Brain microvascular endothelial cell (primary cell): ENCODE measurements around the gene PPP1R37.

Experiments used
- DNase-seq: peaks from one replicate; pipeline ENCODE4 v3.0.0-alpha.2; 2020
- H3K27ac ChIP-seq: fragments of 250-450 bp; sonication (Bioruptor Pico); 2 replicates; pipeline ENCODE4 v1.5.1; 2020; ENCODE audit warnings: mild to moderate bottlenecking, moderate library complexity
- H3K27me3 ChIP-seq: fragments of 250-450 bp; sonication (Bioruptor Pico); replicated peaks from 2 replicates; pipeline ENCODE4 v1.5.1; 2020; ENCODE audit warnings: mild to moderate bottlenecking
- H3K36me3 ChIP-seq: fragments of 250-450 bp; sonication (Bioruptor Pico); replicated peaks from 2 replicates; pipeline ENCODE4 v1.5.1; 2020; ENCODE audit warnings: mild to moderate bottlenecking
- H3K4me3 ChIP-seq: 2 replicates; pipeline ENCODE4 v1.5.1; 2011; ENCODE audit warnings: low read depth, mild to moderate bottlenecking, control low read depth, low read length, moderate library complexity
- in situ Hi-C: cut with HindIII; loops from 2 replicates; pipeline ENCODE4 v1.10.0; 2017; ENCODE audit warnings: low sequenced_read_pairs, low pct_ligation_motif_present
- TF ChIP-seq, protein P1 (sequence below): IDR thresholded peaks from 2 replicates; pipeline ENCODE4 v1.5.1; 2011; ENCODE audit warnings: low read depth, mild to moderate bottlenecking, moderate library complexity, low read length, control low read depth, inconsistent platforms; ENCODE audit errors: missing control alignments

The PPP1R37 gene, protein sequence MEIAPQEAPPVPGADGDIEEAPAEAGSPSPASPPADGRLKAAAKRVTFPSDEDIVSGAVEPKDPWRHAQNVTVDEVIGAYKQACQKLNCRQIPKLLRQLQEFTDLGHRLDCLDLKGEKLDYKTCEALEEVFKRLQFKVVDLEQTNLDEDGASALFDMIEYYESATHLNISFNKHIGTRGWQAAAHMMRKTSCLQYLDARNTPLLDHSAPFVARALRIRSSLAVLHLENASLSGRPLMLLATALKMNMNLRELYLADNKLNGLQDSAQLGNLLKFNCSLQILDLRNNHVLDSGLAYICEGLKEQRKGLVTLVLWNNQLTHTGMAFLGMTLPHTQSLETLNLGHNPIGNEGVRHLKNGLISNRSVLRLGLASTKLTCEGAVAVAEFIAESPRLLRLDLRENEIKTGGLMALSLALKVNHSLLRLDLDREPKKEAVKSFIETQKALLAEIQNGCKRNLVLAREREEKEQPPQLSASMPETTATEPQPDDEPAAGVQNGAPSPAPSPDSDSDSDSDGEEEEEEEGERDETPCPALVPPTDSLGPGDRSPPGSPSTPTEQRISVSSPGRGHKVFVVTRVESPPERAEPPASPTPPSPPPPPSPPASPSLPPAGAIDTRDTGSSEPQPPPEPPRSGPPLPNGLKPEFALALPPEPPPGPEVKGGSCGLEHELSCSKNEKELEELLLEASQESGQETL

DNA sequence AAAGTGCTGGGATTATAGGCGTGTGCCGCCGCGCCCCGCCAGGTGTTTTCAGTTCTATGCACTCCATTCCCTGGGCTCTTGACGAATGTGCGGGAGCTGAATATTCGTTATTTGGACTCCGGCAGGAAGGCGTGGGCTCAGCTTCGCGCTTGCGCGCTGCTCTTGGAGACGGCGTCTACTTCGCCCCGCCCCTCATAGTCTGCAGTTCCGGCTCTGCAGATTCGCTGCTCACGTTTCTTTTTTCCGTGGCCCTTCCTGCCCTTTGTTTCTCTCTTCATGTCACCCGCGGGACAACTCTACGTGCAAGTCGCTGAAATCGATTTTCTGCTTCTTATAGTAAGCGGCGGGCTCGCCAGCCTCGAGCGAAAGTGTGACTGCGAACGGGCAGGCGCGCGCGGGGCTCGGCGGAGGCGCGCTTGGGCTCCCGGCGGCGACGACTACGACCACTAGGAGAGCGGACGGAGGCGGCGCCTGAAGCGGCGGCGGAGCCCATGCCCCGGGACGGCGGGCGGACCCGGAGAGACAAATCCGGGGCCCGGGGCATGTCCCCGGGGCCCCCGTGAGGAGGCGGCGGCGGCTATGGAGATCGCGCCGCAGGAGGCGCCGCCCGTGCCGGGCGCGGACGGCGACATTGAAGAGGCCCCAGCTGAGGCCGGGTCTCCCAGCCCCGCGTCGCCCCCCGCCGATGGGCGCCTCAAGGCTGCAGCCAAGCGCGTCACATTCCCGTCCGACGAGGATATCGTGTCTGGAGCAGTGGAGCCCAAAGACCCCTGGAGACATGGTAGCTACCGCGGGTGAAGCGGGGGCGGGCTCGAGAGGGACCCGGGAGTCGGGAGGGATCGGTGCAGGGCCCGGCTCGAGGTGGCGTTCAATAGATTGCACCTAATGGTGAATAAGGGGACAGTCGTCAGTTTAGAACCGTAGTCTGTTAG lies at the start of gene PPP1R37:
TSS of gene PPP1R37 (plus strand) at position 433 of the 932 bp plus-strand sequence. CDS start at position 580, 147 bp downstream.
- no peaks in the 10 kb centered on the region for H3K27me3 ChIP-seq
- DNase-seq: peak; percentile 92
- in situ Hi-C loops: no loop called here
- peak within 1 kb of the TSS; percentile 98 for H3K27ac ChIP-seq
- peak within 1 kb of the TSS; percentile 93 for H3K4me3 ChIP-seq
- peaks cover 11% of the 10 kb centered on the region for H3K36me3 ChIP-seq
- TF ChIP-seq, protein P1, sequence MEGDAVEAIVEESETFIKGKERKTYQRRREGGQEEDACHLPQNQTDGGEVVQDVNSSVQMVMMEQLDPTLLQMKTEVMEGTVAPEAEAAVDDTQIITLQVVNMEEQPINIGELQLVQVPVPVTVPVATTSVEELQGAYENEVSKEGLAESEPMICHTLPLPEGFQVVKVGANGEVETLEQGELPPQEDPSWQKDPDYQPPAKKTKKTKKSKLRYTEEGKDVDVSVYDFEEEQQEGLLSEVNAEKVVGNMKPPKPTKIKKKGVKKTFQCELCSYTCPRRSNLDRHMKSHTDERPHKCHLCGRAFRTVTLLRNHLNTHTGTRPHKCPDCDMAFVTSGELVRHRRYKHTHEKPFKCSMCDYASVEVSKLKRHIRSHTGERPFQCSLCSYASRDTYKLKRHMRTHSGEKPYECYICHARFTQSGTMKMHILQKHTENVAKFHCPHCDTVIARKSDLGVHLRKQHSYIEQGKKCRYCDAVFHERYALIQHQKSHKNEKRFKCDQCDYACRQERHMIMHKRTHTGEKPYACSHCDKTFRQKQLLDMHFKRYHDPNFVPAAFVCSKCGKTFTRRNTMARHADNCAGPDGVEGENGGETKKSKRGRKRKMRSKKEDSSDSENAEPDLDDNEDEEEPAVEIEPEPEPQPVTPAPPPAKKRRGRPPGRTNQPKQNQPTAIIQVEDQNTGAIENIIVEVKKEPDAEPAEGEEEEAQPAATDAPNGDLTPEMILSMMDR: peak; percentile 18

DNA sequence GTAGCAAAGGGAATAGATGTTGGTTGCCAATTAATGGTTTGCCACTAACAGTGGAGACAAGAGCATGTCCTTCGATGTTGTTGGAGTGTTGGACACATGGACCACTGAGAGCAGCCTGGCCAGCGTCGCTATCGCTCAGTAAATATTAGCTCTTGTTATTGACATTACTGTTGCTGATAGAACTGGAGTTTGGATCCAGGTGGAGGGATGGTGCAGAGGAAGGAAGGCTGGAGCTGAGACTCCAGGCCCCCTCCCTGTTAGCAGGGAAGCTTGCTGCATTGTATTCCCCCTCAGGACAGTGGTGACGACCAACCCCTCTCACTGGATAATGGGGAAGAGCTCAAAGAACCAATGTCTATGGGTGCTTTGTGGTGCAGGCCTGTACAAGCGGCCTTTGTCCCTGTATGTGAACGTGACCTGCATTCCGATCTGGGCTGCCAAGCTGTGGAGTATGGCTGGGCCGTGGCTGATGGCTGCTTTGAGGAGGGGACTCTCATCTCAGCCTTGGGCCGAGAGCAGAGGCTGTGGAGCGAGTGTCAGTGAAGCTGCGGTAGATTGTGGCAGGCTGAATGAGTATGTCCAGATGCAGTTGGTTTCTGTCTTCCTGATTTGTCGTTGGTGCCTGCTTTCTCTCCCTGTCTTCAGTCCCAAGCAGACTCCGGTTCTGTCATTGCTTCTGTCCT lies 47.2 kb upstream of the PPP1R37 start:
- Histone ChIP-seq H3K4me3 (no peak overlapping the region), H3K27ac (no peak overlapping the region)

DNA sequence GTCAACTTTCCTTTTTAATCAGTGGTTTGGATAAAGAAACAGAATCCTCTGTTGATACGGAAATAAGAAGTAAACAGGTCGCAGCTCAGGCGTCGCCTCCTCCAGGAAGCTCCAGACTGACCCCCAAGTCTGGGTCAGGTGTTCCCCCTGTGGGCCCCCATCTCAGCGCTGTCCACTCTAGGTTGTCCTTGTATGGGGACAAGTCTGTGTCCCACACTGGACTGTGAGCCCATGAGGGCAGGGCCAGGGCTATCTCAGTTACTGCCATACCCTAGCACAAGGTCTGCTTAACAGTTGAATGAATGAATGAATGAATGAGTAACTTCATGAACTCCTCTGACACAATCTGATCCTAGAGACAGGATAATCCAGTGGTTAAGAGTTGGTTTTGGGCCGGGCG lies 46.6 kb upstream of the PPP1R37 start:
- DNase-seq: no peak
- Histone ChIP-seq H3K36me3 (peaks cover 41% of the 10 kb centered on the region), H3K4me3 (no peak overlapping the region), H3K27me3 (no peaks in the 10 kb centered on the region), H3K27ac (no peak overlapping the region)
- TF ChIP-seq, protein P1: no peak
- in situ Hi-C loops: no loop called here

More for the DNA sequence above, 47.2 kb upstream of the PPP1R37 start:
- no peaks in the 10 kb centered on the region for H3K27me3 ChIP-seq
- in situ Hi-C loops: no loop called here
- peaks cover 42% of the 10 kb centered on the region for H3K36me3 ChIP-seq
- TF ChIP-seq, protein P1: no peak
- no peak for DNase-seq

DNA sequence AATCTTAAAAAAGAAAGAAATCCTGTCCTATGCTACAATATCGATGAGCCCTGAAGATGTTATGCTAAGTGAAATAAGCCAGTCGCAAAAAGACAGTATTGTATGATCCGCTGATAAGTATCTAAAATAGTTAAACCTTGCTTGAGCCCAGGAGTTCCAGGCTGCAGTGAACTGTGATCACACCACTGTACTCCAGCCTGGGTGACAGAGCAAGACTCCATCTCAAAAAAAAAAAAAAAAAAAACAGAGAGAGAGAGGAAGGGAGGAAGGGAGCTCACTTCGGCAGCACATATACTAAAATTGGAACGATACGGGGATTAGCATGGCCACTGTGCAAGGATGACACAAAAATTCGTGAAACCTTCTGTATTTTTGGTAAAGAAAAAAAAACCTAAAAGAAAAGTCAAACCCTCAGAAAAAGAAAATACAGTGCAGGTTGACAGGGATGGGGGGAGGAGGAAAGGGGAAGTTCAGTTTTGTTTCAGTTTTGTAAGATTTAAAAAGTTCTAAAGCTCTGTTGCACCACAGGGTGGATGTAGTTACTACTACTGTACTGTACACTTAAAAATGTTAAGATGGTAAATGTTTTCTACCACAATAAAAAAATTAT lies 45.7 kb upstream of the PPP1R37 start:
- TF ChIP-seq, protein P1: no peak
- H3K36me3 ChIP-seq: peaks cover 37% of the 10 kb centered on the region
- no peak overlapping the region for H3K27ac ChIP-seq
- H3K4me3 ChIP-seq: no peak overlapping the region
- no peaks in the 10 kb centered on the region for H3K27me3 ChIP-seq
- in situ Hi-C loops: no loop called here
- no peak for DNase-seq
